ENCODE data around the gene SOSTDC1.

- TF ChIP-seq EGR2 (tag by site-specific recombination; IDR thresholded peaks at IDR 0.05; ENCODE audit: low read depth) (no peak), ZNF175 (tag by site-specific recombination; IDR thresholded peaks at IDR 0.05) (no peak), ZBTB48 (tag by site-specific recombination; IDR thresholded peaks at IDR 0.05) (no peak), CTCF (tag by site-specific recombination; IDR thresholded peaks at IDR 0.05) (no peak), ZNF146 (tag by site-specific recombination; IDR thresholded peaks at IDR 0.05) (no peak), PBX3 (CRISPR knock-in tag; IDR thresholded peaks at IDR 0.05) (no peak), ZNF350 (tag by site-specific recombination; IDR thresholded peaks at IDR 0.05) (no peak), ZFP3 (tag by site-specific recombination; IDR thresholded peaks at IDR 0.05; ENCODE audit: low read depth) (no peak), ZNF416 (tag by site-specific recombination; IDR thresholded peaks at IDR 0.05) (no peak), REPIN1 (tag by site-specific recombination; IDR thresholded peaks at IDR 0.05; ENCODE audit: low read depth) (no peak)
Measured at GRCh38 chr7:16514271-16514670, 48.7 kb upstream of the SOSTDC1 start.
